Measurements from ENCODE around the gene DTNB. TPM values are rescaled to one million over a fixed set of nuclear protein-coding genes. Genes with fewer than 3 reads are reported as not detected.

Gene DTNB
- total and polyA plus RNA-seq, 10 of the 15 experiments (the other 5 are each of a cell fraction or from before 2014, with no cell fraction given): 4.5 to 30.6 (median 11.9) TPM

GRCh38 chr2:25711675-25712354 lies 38.4 kb upstream of the DTNB start:
- 2% methylated on average over 12 of the region's 12 CpGs for WGBS (ENCODE audit: insufficient coverage, insufficient replicate concordance, low lambda C conversion rate, missing lambda C conversion rate)
- ChIA-PET RAD21 (ENCODE audit: unreplicated experiment) (interaction anchor here (0.6 kb wide), 2 partner anchors 12 to 106 kb away, joined by 3 read pairs; no protein-coding TSS in a partner anchor), POLR2A (interaction anchor here (1.0 kb wide), 1 partner anchor 10 kb away, joined by 3 read pairs; no protein-coding TSS in a partner anchor), SMC1A (ENCODE audit: uncharacterized antibody, unreplicated experiment) (interaction anchor here (3.8 kb wide), 1 partner anchor 104 kb away, joined by 18 read pairs; no protein-coding TSS in a partner anchor), CTCF (interaction anchor here (0.6 to 4.7 kb wide), 3 partner anchors 11 to 105 kb away, joined by 3 to 31 read pairs (median 23); no protein-coding TSS in a partner anchor)
- Histone ChIP-seq H4K20me1 (ENCODE audit: control insufficient read depth, insufficient read depth) (no peaks in the 10 kb centered on the region), H3K9ac (ENCODE audit: control insufficient read depth, insufficient read depth, low read length) (no peak overlapping the region), H3K79me2 (ENCODE audit: control insufficient read depth, insufficient read depth, low read length) (no peaks in the 10 kb centered on the region), H3K9me3 (replicated peaks; ENCODE audit: control insufficient read depth, insufficient read depth, low read length) (no peaks in the 10 kb centered on the region), H3K4me2 (ENCODE audit: control insufficient read depth, insufficient read depth) (peak overlapping the region; percentile 33; the same call in 1 of the 2 replicates), H3K36me3 (ENCODE audit: control insufficient read depth in 2 of 2, insufficient read depth in 2 of 2, low read length in 1 of 2) (no peaks in the 10 kb centered on the region), H3K4me1 (ENCODE audit: control insufficient read depth, insufficient read depth, low read length) (peaks cover 6% of the 10 kb centered on the region), H3K27ac (ENCODE audit: control insufficient read depth, insufficient read depth) (no peak overlapping the region), H2AFZ (ENCODE audit: control insufficient read depth, low read depth, low read length) (peak overlapping the region; percentile 16), H3K4me3 (no peak overlapping the region), H3K27me3 (replicated peaks in 1 of 2; ENCODE audit: control insufficient read depth in 2 of 2, insufficient read depth in 2 of 2, low read length in 1 of 2) (no peaks in the 10 kb centered on the region)
- ATAC-seq (peak; percentile 61), DNase-seq (ENCODE audit: low read depth, low spot score) (peak; percentile 27), FAIRE-seq (no peak)
- intact Hi-C loops (cut with micrococcal nuclease; ENCODE audit: unreplicated experiment) (no loop called here), in situ Hi-C loops (cut with MboI) (no loop called here)
- no TSS peak for BruUV-seq (replicated peaks)
- TF ChIP-seq YBX1 (IDR thresholded peaks at IDR 0.05): no peak
- no peak for TF ChIP-seq TARDBP (IDR thresholded peaks at IDR 0.05; ENCODE audit: borderline replicate concordance)
- TF ChIP-seq BACH1 (IDR thresholded peaks at IDR 0.05; ENCODE audit: borderline replicate concordance): no peak
- TF ChIP-seq PKNOX1 (IDR thresholded peaks at IDR 0.05): peak; percentile 31; the same call in 1 of the 2 replicates
- no peak for TF ChIP-seq BMI1 (IDR thresholded peaks at IDR 0.05; ENCODE audit: borderline replicate concordance)
- no peak for TF ChIP-seq POLR2A (IDR thresholded peaks at IDR 0.05; ENCODE audit: low read depth, low read length)
- TF ChIP-seq NR2F1 (conservative IDR thresholded peaks at IDR 0.05): 0 out of 2 replicates have a peak, but pooled peaks have one; percentile 32
- TF ChIP-seq, protein P1, sequence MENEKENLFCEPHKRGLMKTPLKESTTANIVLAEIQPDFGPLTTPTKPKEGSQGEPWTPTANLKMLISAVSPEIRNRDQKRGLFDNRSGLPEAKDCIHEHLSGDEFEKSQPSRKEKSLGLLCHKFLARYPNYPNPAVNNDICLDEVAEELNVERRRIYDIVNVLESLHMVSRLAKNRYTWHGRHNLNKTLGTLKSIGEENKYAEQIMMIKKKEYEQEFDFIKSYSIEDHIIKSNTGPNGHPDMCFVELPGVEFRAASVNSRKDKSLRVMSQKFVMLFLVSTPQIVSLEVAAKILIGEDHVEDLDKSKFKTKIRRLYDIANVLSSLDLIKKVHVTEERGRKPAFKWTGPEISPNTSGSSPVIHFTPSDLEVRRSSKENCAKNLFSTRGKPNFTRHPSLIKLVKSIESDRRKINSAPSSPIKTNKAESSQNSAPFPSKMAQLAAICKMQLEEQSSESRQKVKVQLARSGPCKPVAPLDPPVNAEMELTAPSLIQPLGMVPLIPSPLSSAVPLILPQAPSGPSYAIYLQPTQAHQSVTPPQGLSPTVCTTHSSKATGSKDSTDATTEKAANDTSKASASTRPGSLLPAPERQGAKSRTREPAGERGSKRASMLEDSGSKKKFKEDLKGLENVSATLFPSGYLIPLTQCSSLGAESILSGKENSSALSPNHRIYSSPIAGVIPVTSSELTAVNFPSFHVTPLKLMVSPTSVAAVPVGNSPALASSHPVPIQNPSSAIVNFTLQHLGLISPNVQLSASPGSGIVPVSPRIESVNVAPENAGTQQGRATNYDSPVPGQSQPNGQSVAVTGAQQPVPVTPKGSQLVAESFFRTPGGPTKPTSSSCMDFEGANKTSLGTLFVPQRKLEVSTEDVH (IDR thresholded peaks at IDR 0.05; ENCODE audit: low read depth, partially characterized antibody): no peak
- TF ChIP-seq SMARCA5 (IDR thresholded peaks at IDR 0.05): no peak
- no peak for TF ChIP-seq MTA3 (IDR thresholded peaks at IDR 0.05; ENCODE audit: borderline replicate concordance, low read length)
- TF ChIP-seq TAF1 (IDR thresholded peaks at IDR 0.05; ENCODE audit: borderline replicate concordance, low read depth, low read length): no peak
- TF ChIP-seq CBFB (IDR thresholded peaks at IDR 0.05; ENCODE audit: low read depth): no peak
- TF ChIP-seq IRF3 (IDR thresholded peaks at IDR 0.05): no peak
- TF ChIP-seq ESRRA (IDR thresholded peaks at IDR 0.05; ENCODE audit: low read length): no peak
- 0 out of 2 replicates have a peak, but pooled peaks have one; percentile 12 for TF ChIP-seq RUNX3 (IDR thresholded peaks at IDR 0.05; ENCODE audit: low read length)

All from GM12878 (cell line).